ENCODE results near the gene SNX15. TPM values are rescaled to one million over a fixed set of nuclear protein-coding genes. Genes with fewer than 3 reads are reported as not detected.

The SNX15 gene
- total RNA-seq, 1 donor from 2014 or later, result 26.9 TPM

DNA sequence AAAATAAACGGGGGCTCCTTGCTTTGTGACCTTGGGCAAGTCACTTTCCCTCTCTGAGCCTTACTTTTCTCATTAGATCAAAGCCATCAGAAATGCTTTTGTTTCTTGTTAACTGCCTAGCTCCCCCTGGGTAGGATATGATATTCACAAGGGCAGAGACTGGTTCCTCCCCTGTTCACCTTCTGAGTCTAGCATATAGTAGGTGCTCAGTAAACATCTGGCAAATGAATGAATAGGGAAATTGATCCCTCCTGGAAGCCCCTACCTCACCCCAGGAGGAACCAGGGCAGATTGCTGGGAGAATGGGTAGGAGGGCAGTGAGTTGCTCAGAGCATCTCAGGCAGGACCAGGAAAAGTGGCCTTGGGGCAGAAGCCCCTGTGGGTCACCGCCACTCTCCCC is 7.2 kb downstream of the SNX15 start:
- Mint-ChIP-seq H3K9me3 (ENCODE audit: unreplicated experiment) (no peaks in the 10 kb centered on the region), H3K4me3 (ENCODE audit: unreplicated experiment) (no peak overlapping the region)

DNA sequence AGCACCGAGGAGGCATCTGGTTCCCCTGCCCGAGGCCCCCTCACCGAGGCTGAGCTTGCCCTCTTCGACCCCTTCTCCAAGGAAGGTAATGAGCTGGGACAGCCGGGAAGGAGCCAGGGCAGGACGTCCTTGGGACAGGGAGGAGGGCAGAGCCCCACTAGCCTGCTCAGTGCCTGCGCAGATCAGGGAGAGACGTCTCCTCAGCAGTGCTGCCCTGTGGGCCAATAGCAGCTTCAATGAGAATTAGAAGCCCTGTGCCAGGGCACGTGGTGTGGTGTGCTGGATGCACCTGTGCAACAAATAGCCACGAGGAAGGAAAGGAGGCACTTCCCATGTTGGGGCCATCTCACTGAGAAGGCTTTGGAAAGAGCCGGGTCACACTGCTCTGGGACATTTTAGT is 8.3 kb downstream of the SNX15 start:
- peaks cover 8% of the 10 kb centered on the region for H3K36me3 Mint-ChIP-seq (ENCODE audit: unreplicated experiment)
- TF ChIP-seq, protein P1, sequence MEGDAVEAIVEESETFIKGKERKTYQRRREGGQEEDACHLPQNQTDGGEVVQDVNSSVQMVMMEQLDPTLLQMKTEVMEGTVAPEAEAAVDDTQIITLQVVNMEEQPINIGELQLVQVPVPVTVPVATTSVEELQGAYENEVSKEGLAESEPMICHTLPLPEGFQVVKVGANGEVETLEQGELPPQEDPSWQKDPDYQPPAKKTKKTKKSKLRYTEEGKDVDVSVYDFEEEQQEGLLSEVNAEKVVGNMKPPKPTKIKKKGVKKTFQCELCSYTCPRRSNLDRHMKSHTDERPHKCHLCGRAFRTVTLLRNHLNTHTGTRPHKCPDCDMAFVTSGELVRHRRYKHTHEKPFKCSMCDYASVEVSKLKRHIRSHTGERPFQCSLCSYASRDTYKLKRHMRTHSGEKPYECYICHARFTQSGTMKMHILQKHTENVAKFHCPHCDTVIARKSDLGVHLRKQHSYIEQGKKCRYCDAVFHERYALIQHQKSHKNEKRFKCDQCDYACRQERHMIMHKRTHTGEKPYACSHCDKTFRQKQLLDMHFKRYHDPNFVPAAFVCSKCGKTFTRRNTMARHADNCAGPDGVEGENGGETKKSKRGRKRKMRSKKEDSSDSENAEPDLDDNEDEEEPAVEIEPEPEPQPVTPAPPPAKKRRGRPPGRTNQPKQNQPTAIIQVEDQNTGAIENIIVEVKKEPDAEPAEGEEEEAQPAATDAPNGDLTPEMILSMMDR (IDR thresholded peaks at IDR 0.05), result no peak
- H3K27me3 Mint-ChIP-seq (ENCODE audit: unreplicated experiment), result no peaks in the 10 kb centered on the region
- no peak overlapping the region for H3K4me3 Mint-ChIP-seq (ENCODE audit: unreplicated experiment)
- no peak overlapping the region for H3K27ac Mint-ChIP-seq (ENCODE audit: unreplicated experiment)
- H3K9me3 Mint-ChIP-seq (ENCODE audit: unreplicated experiment), result no peaks in the 10 kb centered on the region
- DNase-seq (ENCODE audit: extremely low spot score, unreplicated experiment), result no peak
- peaks cover 3% of the 10 kb centered on the region for H3K4me1 Mint-ChIP-seq (ENCODE audit: unreplicated experiment)

More for the DNA sequence above, 7.2 kb downstream of the SNX15 start:
- TF ChIP-seq, protein P1 (IDR thresholded peaks at IDR 0.05), result no peak
- Mint-ChIP-seq H3K27ac (ENCODE audit: unreplicated experiment) (no peak overlapping the region), H3K36me3 (ENCODE audit: unreplicated experiment) (peaks cover 7% of the 10 kb centered on the region), H3K27me3 (ENCODE audit: unreplicated experiment) (no peaks in the 10 kb centered on the region), H3K4me1 (ENCODE audit: unreplicated experiment) (peaks cover 2% of the 10 kb centered on the region)
- no peak for DNase-seq (ENCODE audit: extremely low spot score, unreplicated experiment)

DNA sequence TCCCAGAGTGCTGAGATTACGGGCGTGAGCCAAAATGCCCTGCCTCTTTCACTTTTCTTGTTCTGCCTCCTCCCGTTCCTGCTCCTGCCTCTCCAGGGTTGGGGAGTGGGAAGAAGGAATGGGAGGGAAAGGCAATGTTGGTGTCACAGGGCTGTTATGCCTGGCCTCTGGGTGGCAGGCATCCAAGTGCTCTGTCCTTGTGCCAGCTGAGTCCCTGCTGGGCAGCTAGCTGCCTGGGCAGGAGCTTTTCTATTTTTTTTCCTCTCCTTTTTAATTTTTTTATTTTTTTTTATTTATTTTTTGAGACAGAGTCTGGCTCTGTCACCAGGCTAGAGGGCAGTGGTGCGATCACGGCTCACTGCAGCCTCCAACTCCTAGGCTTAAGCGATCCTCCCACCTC is 9.7 kb downstream of the SNX15 start:
- Mint-ChIP-seq H3K9me3 (ENCODE audit: unreplicated experiment) (no peaks in the 10 kb centered on the region), H3K27ac (ENCODE audit: unreplicated experiment) (peak overlapping the region; percentile 7), H3K4me1 (ENCODE audit: unreplicated experiment) (peaks cover 8% of the 10 kb centered on the region), H3K27me3 (ENCODE audit: unreplicated experiment) (no peaks in the 10 kb centered on the region), H3K4me3 (ENCODE audit: unreplicated experiment) (no peak overlapping the region), H3K36me3 (ENCODE audit: unreplicated experiment) (peaks cover 7% of the 10 kb centered on the region)
- TF ChIP-seq, protein P1 (IDR thresholded peaks at IDR 0.05), result no peak
- no peak for DNase-seq (ENCODE audit: extremely low spot score, unreplicated experiment)

DNA sequence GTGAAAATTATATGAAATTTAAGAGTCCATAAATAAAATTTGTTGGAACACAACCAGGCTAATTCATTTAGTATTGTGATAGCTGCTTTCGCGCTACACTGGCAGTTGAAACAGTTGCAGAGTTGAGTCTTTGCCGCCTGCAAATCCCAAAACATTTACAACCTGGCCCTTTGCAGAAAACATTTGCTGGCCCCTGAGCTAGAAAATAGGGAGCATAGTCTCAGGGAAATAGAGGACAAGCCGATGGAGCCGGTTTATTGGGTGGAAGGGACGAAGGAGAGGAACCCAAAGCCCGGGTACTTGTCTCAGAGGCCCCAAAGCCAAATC is 13.2 kb downstream of the SNX15 start:
- peaks cover 14% of the 10 kb centered on the region for H3K36me3 Mint-ChIP-seq (ENCODE audit: unreplicated experiment)
- TF ChIP-seq, protein P1 (IDR thresholded peaks at IDR 0.05), result no peak
- H3K27ac Mint-ChIP-seq (ENCODE audit: unreplicated experiment), result peak overlapping the region; percentile 96
- H3K4me1 Mint-ChIP-seq (ENCODE audit: unreplicated experiment), result peaks cover 19% of the 10 kb centered on the region
- H3K9me3 Mint-ChIP-seq (ENCODE audit: unreplicated experiment), result no peaks in the 10 kb centered on the region
- no peaks in the 10 kb centered on the region for H3K27me3 Mint-ChIP-seq (ENCODE audit: unreplicated experiment)
- no peak for DNase-seq (ENCODE audit: extremely low spot score, unreplicated experiment)
- H3K4me3 Mint-ChIP-seq (ENCODE audit: unreplicated experiment), result peak overlapping the region; percentile 86

DNA sequence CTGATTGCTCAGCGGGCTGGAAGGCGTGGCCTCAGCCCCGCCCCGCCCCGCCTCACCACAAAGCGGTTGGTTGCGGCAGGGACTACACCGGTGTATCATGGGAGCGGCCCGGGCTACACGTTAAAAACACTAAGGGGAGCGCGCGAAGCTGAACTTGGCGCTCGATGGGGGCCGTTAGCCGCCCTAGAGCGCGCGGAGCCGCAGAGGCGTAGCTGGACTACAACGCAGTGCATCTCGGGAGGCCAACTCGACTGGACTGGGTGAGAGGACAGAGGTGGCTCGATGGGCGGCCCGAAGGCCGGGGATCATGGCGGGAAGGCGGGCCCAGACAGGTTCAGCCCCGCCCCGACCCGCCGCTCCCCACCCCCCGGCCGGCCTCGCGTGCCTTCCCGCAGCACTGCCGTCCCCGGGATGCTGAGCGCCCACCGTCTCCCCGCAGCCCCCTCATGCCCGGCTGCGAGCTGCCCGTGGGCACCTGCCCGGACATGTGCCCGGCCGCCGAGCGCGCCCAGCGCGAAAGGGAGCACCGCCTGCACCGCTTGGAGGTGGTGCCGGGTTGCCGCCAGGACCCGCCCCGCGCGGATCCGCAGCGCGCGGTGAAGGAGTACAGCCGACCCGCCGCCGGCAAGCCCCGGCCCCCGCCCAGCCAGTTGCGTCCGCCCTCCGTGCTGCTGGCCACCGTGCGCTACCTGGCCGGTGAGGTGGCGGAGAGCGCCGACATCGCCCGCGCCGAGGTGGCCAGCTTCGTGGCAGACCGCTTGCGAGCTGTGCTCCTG is 13.8 kb downstream of the SNX15 start, which contains the start of gene SAC3D1:
TSS of gene SAC3D1 (plus strand) at position 364 of the 776 bp plus-strand sequence. CDS start at position 447, 83 bp downstream.
- no peaks in the 10 kb centered on the region for H3K27me3 Mint-ChIP-seq (ENCODE audit: unreplicated experiment)
- peak within 1 kb of the TSS; percentile 86 for H3K4me3 Mint-ChIP-seq (ENCODE audit: unreplicated experiment)
- TF ChIP-seq, protein P1 (IDR thresholded peaks at IDR 0.05), result no peak

More for the DNA sequence above, 13.8 kb downstream of the SNX15 start, which contains the start of gene SAC3D1:
- H3K36me3 Mint-ChIP-seq (ENCODE audit: unreplicated experiment), result peaks cover 12% of the 10 kb centered on the region
- H3K27ac Mint-ChIP-seq (ENCODE audit: unreplicated experiment), result peak within 1 kb of the TSS; percentile 96
- peak; percentile 93 for DNase-seq (ENCODE audit: extremely low spot score, unreplicated experiment)
- peaks cover 19% of the 10 kb centered on the region for H3K4me1 Mint-ChIP-seq (ENCODE audit: unreplicated experiment)
- no peaks in the 10 kb centered on the region for H3K9me3 Mint-ChIP-seq (ENCODE audit: unreplicated experiment)
